HG03565 (cell line): ENCODE measurements around the gene GFOD1.
A peak's percentile ranks its signal among the peaks of the same experiment; 100 is the strongest.

Source experiments
- ATAC-seq: cut with Tn5 transposase; IDR thresholded peaks from one replicate; pipeline ENCODE4 v1.9.1; 2021; ENCODE audit warnings: mild to moderate bottlenecking, moderate library complexity; ENCODE audit not compliant: unreplicated experiment

The GFOD1 gene

GRCh38 chr6:13360671-13361540 lies 126.5 kb downstream of the GFOD1 start:
- ATAC-seq = no peak

DNA sequence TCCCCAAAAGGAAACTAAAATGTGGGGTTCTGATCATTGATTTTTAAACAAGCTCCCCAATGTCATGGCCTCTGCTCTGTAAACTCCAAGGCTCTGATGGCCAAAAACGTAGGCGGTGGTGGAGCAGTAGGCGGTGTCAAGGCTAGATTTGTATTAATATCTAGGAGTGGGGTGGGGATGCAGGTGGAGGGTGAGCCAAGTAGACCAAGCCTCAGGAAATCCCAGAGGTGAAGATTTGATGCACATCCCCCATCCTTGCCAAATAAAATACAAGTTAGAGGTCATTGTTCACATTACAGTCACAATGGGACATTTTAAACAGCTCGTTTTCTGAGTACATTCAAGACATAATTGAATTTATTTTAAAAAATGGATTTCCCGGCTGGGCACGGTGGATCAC lies 128.1 kb downstream of the GFOD1 start:
- no peak for ATAC-seq

DNA sequence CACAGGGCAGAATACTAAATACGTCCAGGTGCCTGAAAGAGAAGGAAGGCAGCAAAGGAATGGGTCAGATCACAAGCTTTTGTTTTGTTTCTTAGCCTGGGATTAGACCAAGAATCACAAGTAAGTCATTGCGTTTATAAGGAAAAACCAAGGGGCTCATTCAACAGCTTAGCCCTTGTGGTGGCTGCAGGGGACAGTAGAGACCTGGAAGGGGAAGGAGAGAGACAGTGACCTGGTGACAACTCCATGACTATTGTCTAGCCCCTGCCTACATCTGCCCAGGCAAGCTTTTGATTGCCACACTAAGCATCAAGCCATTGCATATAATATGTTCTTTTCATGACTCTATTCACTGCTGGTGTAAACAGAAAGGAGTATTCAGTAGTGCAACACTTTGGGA lies 128.9 kb downstream of the GFOD1 start:
- ATAC-seq = no peak

GRCh38 chr6:13357551-13358075 lies 129.8 kb downstream of the GFOD1 start:
- no peak for ATAC-seq

DNA sequence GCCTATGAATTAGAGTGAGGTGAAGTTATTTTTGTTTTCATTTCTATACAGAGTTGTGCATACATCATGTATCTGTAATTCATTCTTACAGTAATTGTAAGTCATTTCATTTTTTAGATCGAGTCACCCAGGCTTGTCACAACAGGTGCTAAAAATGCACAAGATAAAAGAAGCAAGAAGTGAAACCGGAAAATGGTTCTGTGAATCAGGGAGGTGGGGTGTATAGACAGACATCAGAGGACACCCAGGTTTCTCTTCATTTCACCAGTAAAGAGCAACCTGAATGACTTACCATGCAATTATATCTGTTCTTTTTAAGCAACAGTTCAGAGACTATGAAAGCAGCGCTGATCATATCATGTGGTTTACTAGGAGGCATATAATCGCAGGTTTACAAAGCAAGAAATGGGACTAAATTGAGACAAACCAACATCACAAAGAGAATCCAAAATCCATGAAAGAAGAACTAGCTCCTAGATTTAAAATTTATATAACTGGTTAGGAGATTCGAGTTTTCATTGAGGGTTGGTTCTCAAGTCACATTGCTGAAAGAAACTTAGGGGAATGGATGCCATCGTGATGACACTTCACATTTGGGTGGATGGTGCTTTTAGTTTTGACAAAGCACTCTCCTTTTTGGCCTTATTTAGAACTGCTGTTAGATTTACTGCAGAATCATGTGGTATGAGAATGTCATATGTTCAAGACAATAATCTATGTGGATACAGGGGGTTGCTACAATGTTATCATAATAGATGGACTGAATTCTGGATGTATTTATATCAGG lies 131.2 kb downstream of the GFOD1 start:
- ATAC-seq = peak; percentile 82

GRCh38 chr6:13355043-13355945 lies 132.1 kb downstream of the GFOD1 start:
- peak; percentile 38 for ATAC-seq

GRCh38 chr6:13354331-13355042 lies 132.9 kb downstream of the GFOD1 start:
- ATAC-seq = no peak

GRCh38 chr6:13352165-13352564 lies 135.2 kb downstream of the GFOD1 start:
- ATAC-seq = no peak

DNA sequence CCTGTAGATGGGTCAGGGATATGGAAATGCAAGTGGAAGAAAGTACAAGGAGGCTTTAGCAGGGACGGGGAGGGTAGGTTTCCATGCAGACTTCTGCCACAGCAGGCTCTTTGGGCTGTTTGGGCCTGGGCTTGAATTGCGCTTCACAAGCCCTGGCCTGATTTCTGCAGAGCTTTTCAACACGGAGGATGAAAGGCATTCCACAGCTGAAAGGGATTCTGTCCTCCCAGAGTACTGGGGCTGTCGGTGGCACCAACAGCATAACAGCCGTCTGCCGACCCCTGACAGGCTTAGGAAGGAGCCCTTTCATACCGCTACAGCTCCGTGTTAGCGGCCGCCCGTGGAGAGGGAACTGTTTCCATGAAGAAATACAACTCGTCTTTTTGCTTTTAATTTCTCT lies 136.1 kb downstream of the GFOD1 start:
- ATAC-seq = no peak

DNA sequence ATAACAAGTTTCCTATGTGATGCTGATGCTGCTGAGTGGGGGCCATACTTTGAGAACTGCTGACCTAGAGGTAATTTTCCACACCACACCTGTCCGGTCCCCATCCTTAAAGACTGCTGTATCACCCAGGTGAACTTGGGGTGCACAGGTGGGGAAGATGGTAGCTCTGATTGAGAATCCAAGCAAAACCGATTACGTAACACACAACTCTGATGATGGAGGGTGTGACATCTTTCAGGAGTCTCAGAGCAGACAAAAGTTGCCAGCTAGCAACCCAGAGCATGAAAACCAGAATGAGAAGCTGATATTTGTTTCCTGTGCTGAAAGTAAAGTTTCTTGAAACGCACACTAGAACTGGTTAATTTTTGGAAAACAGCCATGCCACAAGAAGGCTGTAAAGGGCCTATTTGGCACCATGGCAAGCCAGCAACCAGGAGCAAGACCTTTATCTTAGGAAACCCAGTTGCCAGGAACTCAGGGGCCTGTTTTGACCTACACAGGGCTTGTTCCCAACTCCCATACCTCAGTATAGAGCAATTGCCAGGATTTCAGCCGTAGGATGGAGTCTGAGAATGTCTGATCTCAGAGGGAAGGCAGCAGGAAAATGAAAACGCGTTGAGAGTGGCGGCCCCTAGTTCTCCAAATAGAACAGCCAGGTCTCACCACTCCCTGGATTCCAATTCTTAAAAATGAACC lies 137.4 kb downstream of the GFOD1 start:
- ATAC-seq = no peak

GRCh38 chr6:13348334-13349113 lies 138.9 kb downstream of the GFOD1 start:
- ATAC-seq = no peak

GRCh38 chr6:13346245-13346644 lies 141.2 kb downstream of the GFOD1 start:
- ATAC-seq = no peak

DNA sequence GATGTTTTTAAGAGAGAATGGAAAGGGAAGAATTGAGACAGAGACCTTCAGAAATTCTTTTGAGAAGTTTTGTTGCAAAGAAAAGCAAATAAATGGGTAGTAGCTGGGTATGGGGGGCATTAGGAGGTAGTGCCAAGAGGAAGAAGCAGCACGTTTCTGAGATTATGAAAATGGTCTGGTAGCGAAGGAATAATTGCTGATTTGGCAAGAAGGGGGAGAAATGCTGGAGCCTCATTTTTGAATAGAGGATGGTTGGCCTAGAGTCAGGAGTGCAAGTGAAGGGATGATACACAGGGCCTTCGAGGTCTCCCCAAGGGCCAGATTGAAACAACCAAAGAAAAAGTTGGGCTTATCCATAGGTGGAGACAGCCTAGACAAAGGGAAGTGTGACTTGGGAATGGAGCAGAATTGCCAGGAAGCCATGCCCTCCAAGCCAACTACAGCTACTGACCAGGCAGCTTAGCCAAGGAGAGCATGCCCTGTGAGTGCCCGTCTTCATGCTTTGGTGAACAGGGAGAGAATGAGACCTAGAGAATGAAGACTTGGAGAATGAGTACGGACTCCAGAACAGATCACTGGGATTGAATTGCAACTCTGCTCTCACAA lies 144.9 kb downstream of the GFOD1 start:
- no peak for ATAC-seq

DNA sequence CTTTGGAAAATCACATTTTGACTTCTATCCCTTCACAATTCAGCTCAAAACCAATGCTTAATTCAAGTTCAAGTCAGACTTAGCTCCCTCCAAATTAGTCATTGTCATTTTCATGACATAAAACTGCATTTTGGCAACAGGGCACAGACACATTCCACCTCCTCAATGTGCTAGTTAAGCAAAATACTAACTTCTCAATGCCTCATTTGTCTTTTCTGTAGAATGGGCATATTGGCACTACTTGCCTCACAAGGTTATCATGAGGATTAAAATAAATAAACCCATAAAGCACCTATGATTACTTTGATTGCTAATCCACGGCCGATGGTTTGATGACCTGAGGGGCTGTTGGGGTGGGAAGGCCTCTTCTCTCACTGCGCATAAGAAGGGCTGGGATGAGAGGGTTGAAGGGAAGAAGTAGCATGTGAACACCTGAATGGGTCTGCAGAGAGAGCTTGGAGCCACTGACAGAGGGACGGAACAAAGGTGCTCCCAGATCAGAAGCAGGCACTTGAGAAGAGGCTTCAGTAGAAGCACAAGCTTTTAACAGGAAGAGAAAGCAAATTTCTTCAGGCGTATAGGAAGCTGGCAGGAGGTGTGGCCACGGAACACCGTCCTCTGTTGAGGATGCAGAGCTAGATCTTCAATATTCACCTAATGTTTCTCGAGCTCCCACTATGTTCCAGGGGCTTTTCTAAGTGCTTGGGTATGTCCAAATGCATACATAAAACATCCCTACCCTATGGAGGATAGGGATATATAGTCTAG lies 147.4 kb downstream of the GFOD1 start:
- ATAC-seq = no peak

- no peak for ATAC-seq
These were observed 149.4 kb downstream of the GFOD1 start for GRCh38 chr6:13338038-13338437.

GRCh38 chr6:13336553-13336952 lies 150.8 kb downstream of the GFOD1 start:
- no peak for ATAC-seq

DNA sequence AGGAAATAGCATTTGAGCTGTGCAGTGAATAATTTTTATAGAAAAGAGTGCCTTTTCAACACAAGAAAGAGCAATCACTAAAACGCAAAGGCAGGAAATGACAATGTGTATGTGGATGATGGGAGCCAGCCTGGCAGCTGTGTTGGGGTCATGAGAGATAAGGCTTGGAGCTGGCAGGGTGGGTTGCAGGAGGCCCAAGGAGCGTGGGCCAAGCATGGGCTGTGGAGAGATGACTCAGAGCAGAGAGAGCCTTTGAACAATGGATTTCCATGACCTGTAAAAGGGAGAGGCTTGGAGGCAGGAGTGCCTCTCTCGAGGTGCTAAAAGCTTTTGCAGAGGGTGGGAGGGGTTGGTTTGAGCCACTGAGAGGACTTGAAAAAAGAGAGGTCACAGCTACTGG lies 152.4 kb downstream of the GFOD1 start:
- ATAC-seq = no peak

DNA sequence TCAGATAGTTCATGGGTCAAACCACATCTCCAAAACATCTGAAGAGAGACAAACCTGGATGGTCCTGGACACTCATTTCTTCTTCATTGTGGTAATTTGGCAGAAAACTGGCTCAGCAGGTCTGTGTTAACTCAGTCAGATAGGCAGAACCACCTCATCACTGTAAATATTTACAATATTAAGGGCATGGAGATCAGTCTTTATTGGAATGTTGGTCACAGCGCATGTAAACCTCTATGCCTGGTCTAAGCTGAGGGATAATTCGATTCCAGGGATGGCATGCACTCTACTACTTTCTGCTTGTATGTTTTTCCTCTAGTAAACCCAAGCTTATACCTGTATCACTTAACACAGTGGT lies 155.1 kb downstream of the GFOD1 start:
- no peak for ATAC-seq
